SK-N-SH (cell line): ENCODE data around the gene SHD. TPM values are rescaled to one million over a fixed set of nuclear protein-coding genes. Genes with fewer than 3 reads are reported as not detected.

Experiments
- CTCF ChIA-PET: fragments of 300-600, 350-600 bp; formaldehyde crosslinking; extraction: SDS; loops from one replicate; lab custom pipeline; 2021; lab: Yijun Ruan, JAX
- POLR2A ChIA-PET: fragments of 350-600 bp; sonication (Branson Sonifier 250); formaldehyde crosslinking; extraction: SDS; loops from one replicate; lab custom pipeline; 2020; ENCODE audit warnings: antibody characterized with exemption, inconsistent platforms; lab: Yijun Ruan, JAX
- DNase-seq: peaks from one replicate; pipeline ENCODE4 v3.0.0; 2012
- H2AFZ ChIP-seq: fragments of 200-600 bp; sonication (generic); 2 replicates; pipeline ENCODE4 v1.8.1; 2016; ENCODE audit warnings: antibody characterized with exemption, mild to moderate bottlenecking, low read depth
- H3F3A ChIP-seq: fragments of 200-600 bp; sonication (generic); replicated peaks from 2 replicates; pipeline ENCODE3; 2016; ENCODE audit warnings: antibody characterized with exemption, mild to moderate bottlenecking; ENCODE audit not compliant: insufficient read depth
- H3K27ac ChIP-seq, 2 experiments: fragments of 200-500 bp in 1 of 2; fragments of 200-600 bp in 1 of 2; sonication (Bioruptor generic) in 1 of 2; sonication (generic), shearing (Covaris generic) in 1 of 2; 2 replicates each; pipeline versions ENCODE4 v1.5.1 to v1.6.1; 2014 to 2016; ENCODE audit warnings: low read depth in 2 of 2, inconsistent platforms in 1 of 2, low read length in 1 of 2, mild to moderate bottlenecking in 1 of 2, mixed read lengths in 1 of 2
- H3K27me3 ChIP-seq: fragments of 200-600 bp; sonication (generic), shearing (Covaris generic); 2 replicates; pipeline ENCODE4 v1.6.1; 2016; ENCODE audit warnings: mixed run types; ENCODE audit not compliant: insufficient read depth
- H3K36me3 ChIP-seq, 2 experiments: fragments of 200-500 bp in 1 of 2; fragments of 200-600 bp in 1 of 2; sonication (Bioruptor generic) in 1 of 2; sonication (generic) in 1 of 2; replicated peaks in 1 of 2; 2 replicates each; pipeline versions ENCODE3 to v1.5.1; 2014 to 2016; ENCODE audit warnings: low read length in 1 of 2, mild to moderate bottlenecking in 1 of 2; ENCODE audit not compliant: insufficient read depth in 2 of 2, control insufficient read depth in 1 of 2
- H3K4me1 ChIP-seq, 2 experiments: fragments of 200-500 bp in 1 of 2; fragments of 200-600 bp in 1 of 2; sonication (Bioruptor generic) in 1 of 2; sonication (generic), shearing (Covaris generic) in 1 of 2; 2 replicates each; pipeline versions ENCODE4 v1.5.1 to v1.6.1; 2014 to 2016; ENCODE audit warnings: low read depth in 1 of 2, low read length in 1 of 2, mixed run types in 1 of 2; ENCODE audit not compliant: insufficient read depth in 2 of 2, control insufficient read depth in 1 of 2
- H3K4me2 ChIP-seq: fragments of 200-600 bp; sonication (generic), shearing (Covaris generic); 2 replicates; pipeline ENCODE4 v1.6.1; 2017; ENCODE audit warnings: mixed run types
- H3K4me3 ChIP-seq, 2 experiments: fragments of 200-500 bp in 1 of 2; fragments of 200-600 bp in 1 of 2; sonication (Bioruptor generic) in 1 of 2; sonication (generic), shearing (Covaris generic) in 1 of 2; 2 replicates each; pipeline versions ENCODE4 v1.5.1 to v1.8.1; 2014 to 2016; ENCODE audit warnings: low read depth in 2 of 2, inconsistent platforms in 1 of 2, low read length in 1 of 2, mild to moderate bottlenecking in 1 of 2, mixed read lengths in 1 of 2, moderate library complexity in 1 of 2
- H3K79me2 ChIP-seq: fragments of 200-600 bp; sonication (generic); 2 replicates; pipeline ENCODE4 v1.8.1; 2017; ENCODE audit warnings: mild to moderate bottlenecking; ENCODE audit not compliant: insufficient read depth
- H3K9ac ChIP-seq: fragments of 200-600 bp; sonication (generic); 2 replicates; pipeline ENCODE4 v1.6.1; 2017; ENCODE audit warnings: mixed run types
- H3K9me2 ChIP-seq: fragments of 200-600 bp; sonication (generic); 2 replicates; pipeline ENCODE4 v1.6.1; 2017; ENCODE audit warnings: mixed run types
- H3K9me3 ChIP-seq: fragments of 200-600 bp; sonication (generic); 2 replicates; pipeline ENCODE4 v1.6.1; 2017; ENCODE audit warnings: mixed run types, mild to moderate bottlenecking, moderate library complexity
- H4K20me1 ChIP-seq: fragments of 200-600 bp; sonication (generic); 2 replicates; pipeline ENCODE4 v1.6.1; 2017; ENCODE audit warnings: mild to moderate bottlenecking, mixed run types; ENCODE audit not compliant: insufficient read depth
- CHD2 ChIP-seq: fragments of 150-350 bp; IDR thresholded peaks from 2 replicates; pipeline ENCODE4 v1.6.1; 2018; ENCODE audit warnings: low read length; ENCODE audit not compliant: partially characterized antibody
- EZH2phosphoT487 ChIP-seq: fragments of 200-600 bp; sonication (generic); IDR thresholded peaks from 2 replicates; pipeline ENCODE4 v1.6.1; 2017; ENCODE audit warnings: low read depth, mixed run types, mild to moderate bottlenecking, antibody characterized with exemption, moderate library complexity, borderline replicate concordance
- FOSL2 ChIP-seq: IDR thresholded peaks from 2 replicates; pipeline ENCODE4 v1.4.0; 2012; ENCODE audit warnings: low read depth, mild to moderate bottlenecking, moderate library complexity, borderline replicate concordance
- MEF2A ChIP-seq: IDR thresholded peaks from 2 replicates; pipeline ENCODE4 v1.4.0; 2012; ENCODE audit warnings: low read depth, borderline replicate concordance
- NRF1 ChIP-seq: IDR thresholded peaks from 2 replicates; pipeline ENCODE4 v1.6.1; 2012; ENCODE audit warnings: low read depth, mild to moderate bottlenecking, low read length
- RAD21 ChIP-seq: IDR thresholded peaks from 2 replicates; pipeline ENCODE4 v1.6.1; 2012; ENCODE audit warnings: mild to moderate bottlenecking, low read length
- RCOR1 ChIP-seq: fragments of 150-350 bp; IDR thresholded peaks from 2 replicates; pipeline ENCODE4 v1.6.1; 2017; ENCODE audit warnings: antibody characterized with exemption, low read length
- RFX5 ChIP-seq: IDR thresholded peaks from 2 replicates; pipeline ENCODE4 v1.6.1; 2012; ENCODE audit warnings: mild to moderate bottlenecking, improper control_type of control experiment, low read length
- RXRA ChIP-seq: IDR thresholded peaks from 2 replicates; pipeline ENCODE4 v1.4.0; 2012; ENCODE audit warnings: low read depth, mild to moderate bottlenecking, borderline replicate concordance
- WGBS: methylation state at CpG from one replicate; pipeline ENCODE4 v1.1.6; 2017; ENCODE audit warnings: low lambda C conversion rate; 5-methylcytosine and 5-hydroxymethylcytosine counted together
- polyA plus RNA-seq, 3 experiments: library from polyadenylated mRNA; depleted of rRNA; stranded (reverse); fragments of >200 nt; gene quantifications; 2 replicates each; pipeline ENCODE4 v1.2.3, GENCODE V29; 2012
- TF ChIP-seq, protein P1 (sequence below): fragments of 200-600 bp; sonication (generic); IDR thresholded peaks from 2 replicates; pipeline ENCODE4 v1.6.1; 2017; ENCODE audit warnings: antibody characterized with exemption, mild to moderate bottlenecking, moderate library complexity
- TF ChIP-seq, protein P2 (sequence below): IDR thresholded peaks from 2 replicates; pipeline ENCODE4 v1.4.0; 2012; ENCODE audit warnings: low read depth
- TF ChIP-seq, protein P3 (sequence below): IDR thresholded peaks from 2 replicates; pipeline ENCODE4 v1.4.0; 2012; ENCODE audit warnings: low read depth, borderline replicate concordance
- TF ChIP-seq, protein P4 (sequence below): fragments of 150-350 bp; IDR thresholded peaks from 2 replicates; pipeline ENCODE4 v1.6.1; 2017; ENCODE audit warnings: antibody characterized with exemption, low read length, low read depth, borderline replicate concordance
- TF ChIP-seq, protein P5 (sequence below): IDR thresholded peaks from 2 replicates; pipeline ENCODE4 v1.6.1; 2012; ENCODE audit warnings: mild to moderate bottlenecking, low read depth, low read length, moderate library complexity
- TF ChIP-seq, protein P6 (sequence below): IDR thresholded peaks from 2 replicates; pipeline ENCODE4; 2012

SHD gene
- polyA plus RNA-seq, 1 of the 3 experiments (the other 2 are of a cell fraction) = 3.1 TPM

DNA sequence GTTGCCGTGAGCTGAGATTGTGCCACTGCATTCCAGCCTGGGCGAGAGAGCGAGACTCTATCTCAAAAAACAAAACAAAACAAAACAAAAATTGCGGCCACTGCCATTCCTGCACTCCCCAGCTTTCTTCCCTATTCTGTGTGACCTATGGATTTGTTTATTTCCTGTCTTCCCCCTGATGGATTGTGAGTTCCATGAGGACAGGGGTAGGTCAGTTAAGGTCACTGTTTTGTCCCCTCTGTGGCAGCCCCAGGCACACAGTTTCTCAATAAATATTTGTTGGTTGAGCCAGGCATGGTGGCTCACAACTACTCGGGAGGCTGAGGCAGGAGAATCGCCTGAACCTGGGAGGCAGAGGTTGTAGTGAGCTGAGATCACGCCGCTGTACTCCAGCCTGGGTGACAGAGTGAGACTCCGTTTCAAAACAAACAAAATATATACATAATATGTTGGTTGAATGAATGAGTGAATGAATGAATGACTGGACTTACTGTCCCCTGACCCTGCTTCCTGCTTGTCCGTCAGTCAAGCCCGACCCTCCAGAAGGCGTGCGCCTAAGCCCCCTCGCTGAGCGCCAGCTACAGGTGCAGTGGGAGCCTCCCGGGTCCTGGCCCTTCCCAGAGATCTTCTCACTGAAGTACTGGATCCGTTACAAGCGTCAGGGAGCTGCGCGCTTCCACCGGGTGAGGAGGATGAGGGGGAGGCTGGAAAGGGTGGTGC, 44.8 kb upstream of the SHD start:
- Histone ChIP-seq H3F3A (no peaks in the 10 kb centered on the region), H4K20me1 (no peaks in the 10 kb centered on the region), H3K9me3 (no peaks in the 10 kb centered on the region), H2AFZ (no peak overlapping the region), H3K4me2 (no peak overlapping the region), H3K27me3 (no peaks in the 10 kb centered on the region), H3K36me3 (no peaks in the 10 kb centered on the region), H3K4me1 (peaks cover 0 to 3% of the 10 kb centered on the region in 2 experiments; a peak in 1 of 4 replicates), H3K79me2 (no peaks in the 10 kb centered on the region), H3K9ac (no peak overlapping the region), H3K4me3 (no peak overlapping the region), H3K9me2 (no peaks in the 10 kb centered on the region), H3K27ac (no peak overlapping the region)
- POLR2A ChIA-PET = interaction anchor here (0.6 to 1.4 kb wide), 2 partner anchors 12 to 39 kb away, joined by 4 read pairs; partner anchors contain the start of gene YJU2
- no peak for DNase-seq
- WGBS = 77% methylated on average over 21 of the region's 21 CpGs
- CTCF ChIA-PET = interaction anchor here (0.6 to 2.5 kb wide), 14 partner anchors 9 to 341 kb away, joined by 3 to 10 read pairs (median 4); partner anchors contain the start of gene YJU2
- TF ChIP-seq, protein P1, sequence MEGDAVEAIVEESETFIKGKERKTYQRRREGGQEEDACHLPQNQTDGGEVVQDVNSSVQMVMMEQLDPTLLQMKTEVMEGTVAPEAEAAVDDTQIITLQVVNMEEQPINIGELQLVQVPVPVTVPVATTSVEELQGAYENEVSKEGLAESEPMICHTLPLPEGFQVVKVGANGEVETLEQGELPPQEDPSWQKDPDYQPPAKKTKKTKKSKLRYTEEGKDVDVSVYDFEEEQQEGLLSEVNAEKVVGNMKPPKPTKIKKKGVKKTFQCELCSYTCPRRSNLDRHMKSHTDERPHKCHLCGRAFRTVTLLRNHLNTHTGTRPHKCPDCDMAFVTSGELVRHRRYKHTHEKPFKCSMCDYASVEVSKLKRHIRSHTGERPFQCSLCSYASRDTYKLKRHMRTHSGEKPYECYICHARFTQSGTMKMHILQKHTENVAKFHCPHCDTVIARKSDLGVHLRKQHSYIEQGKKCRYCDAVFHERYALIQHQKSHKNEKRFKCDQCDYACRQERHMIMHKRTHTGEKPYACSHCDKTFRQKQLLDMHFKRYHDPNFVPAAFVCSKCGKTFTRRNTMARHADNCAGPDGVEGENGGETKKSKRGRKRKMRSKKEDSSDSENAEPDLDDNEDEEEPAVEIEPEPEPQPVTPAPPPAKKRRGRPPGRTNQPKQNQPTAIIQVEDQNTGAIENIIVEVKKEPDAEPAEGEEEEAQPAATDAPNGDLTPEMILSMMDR = no peak
- TF ChIP-seq RXRA (no peak), CHD2 (no peak), RFX5 (no peak), NRF1 (no peak), MEF2A (no peak), RAD21 (no peak), EZH2phosphoT487 (no peak), FOSL2 (no peak), RCOR1 (no peak)
- TF ChIP-seq, protein P2, sequence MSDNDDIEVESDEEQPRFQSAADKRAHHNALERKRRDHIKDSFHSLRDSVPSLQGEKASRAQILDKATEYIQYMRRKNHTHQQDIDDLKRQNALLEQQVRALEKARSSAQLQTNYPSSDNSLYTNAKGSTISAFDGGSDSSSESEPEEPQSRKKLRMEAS = no peak
- TF ChIP-seq, protein P3, sequence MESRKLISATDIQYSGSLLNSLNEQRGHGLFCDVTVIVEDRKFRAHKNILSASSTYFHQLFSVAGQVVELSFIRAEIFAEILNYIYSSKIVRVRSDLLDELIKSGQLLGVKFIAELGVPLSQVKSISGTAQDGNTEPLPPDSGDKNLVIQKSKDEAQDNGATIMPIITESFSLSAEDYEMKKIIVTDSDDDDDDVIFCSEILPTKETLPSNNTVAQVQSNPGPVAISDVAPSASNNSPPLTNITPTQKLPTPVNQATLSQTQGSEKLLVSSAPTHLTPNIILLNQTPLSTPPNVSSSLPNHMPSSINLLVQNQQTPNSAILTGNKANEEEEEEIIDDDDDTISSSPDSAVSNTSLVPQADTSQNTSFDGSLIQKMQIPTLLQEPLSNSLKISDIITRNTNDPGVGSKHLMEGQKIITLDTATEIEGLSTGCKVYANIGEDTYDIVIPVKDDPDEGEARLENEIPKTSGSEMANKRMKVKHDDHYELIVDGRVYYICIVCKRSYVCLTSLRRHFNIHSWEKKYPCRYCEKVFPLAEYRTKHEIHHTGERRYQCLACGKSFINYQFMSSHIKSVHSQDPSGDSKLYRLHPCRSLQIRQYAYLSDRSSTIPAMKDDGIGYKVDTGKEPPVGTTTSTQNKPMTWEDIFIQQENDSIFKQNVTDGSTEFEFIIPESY = no peak
- TF ChIP-seq, protein P4, sequence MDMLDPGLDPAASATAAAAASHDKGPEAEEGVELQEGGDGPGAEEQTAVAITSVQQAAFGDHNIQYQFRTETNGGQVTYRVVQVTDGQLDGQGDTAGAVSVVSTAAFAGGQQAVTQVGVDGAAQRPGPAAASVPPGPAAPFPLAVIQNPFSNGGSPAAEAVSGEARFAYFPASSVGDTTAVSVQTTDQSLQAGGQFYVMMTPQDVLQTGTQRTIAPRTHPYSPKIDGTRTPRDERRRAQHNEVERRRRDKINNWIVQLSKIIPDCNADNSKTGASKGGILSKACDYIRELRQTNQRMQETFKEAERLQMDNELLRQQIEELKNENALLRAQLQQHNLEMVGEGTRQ = no peak
- TF ChIP-seq, protein P5, sequence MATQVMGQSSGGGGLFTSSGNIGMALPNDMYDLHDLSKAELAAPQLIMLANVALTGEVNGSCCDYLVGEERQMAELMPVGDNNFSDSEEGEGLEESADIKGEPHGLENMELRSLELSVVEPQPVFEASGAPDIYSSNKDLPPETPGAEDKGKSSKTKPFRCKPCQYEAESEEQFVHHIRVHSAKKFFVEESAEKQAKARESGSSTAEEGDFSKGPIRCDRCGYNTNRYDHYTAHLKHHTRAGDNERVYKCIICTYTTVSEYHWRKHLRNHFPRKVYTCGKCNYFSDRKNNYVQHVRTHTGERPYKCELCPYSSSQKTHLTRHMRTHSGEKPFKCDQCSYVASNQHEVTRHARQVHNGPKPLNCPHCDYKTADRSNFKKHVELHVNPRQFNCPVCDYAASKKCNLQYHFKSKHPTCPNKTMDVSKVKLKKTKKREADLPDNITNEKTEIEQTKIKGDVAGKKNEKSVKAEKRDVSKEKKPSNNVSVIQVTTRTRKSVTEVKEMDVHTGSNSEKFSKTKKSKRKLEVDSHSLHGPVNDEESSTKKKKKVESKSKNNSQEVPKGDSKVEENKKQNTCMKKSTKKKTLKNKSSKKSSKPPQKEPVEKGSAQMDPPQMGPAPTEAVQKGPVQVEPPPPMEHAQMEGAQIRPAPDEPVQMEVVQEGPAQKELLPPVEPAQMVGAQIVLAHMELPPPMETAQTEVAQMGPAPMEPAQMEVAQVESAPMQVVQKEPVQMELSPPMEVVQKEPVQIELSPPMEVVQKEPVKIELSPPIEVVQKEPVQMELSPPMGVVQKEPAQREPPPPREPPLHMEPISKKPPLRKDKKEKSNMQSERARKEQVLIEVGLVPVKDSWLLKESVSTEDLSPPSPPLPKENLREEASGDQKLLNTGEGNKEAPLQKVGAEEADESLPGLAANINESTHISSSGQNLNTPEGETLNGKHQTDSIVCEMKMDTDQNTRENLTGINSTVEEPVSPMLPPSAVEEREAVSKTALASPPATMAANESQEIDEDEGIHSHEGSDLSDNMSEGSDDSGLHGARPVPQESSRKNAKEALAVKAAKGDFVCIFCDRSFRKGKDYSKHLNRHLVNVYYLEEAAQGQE = no peak
- TF ChIP-seq, protein P6, sequence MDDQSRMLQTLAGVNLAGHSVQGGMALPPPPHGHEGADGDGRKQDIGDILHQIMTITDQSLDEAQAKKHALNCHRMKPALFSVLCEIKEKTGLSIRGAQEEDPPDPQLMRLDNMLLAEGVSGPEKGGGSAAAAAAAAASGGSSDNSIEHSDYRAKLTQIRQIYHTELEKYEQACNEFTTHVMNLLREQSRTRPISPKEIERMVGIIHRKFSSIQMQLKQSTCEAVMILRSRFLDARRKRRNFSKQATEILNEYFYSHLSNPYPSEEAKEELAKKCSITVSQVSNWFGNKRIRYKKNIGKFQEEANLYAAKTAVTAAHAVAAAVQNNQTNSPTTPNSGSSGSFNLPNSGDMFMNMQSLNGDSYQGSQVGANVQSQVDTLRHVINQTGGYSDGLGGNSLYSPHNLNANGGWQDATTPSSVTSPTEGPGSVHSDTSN = no peak
